ENCODE data around the gene BCAT1.

GRCh38 chr12:24974216-24974615 is 25.3 kb upstream of the BCAT1 start:
- no peak for TF ChIP-seq POLR2AphosphoS5 (IDR thresholded peaks at IDR 0.05; ENCODE audit: low read depth, low read length)
- TF ChIP-seq POLR2A (IDR thresholded peaks at IDR 0.05; ENCODE audit: low read depth, low read length) = no peak
- TF ChIP-seq TAF1 (IDR thresholded peaks at IDR 0.05; ENCODE audit: borderline replicate concordance, low read depth, low read length) = no peak
